Keratinocyte (primary cell): ENCODE results near the gene CAST. TPM values are rescaled to one million over a fixed set of nuclear protein-coding genes. Genes with fewer than 3 reads are reported as not detected.

Experiments
- DNase-seq: peaks from one replicate; pipeline ENCODE4 v3.0.0-alpha.2; 2011; ENCODE audit warnings: low read depth, missing footprints, low spot score
- FAIRE-seq: peaks from 2 replicates; lab custom pipeline; 2011; peaks lifted over from hg19 to GRCh38; lab: Jason Lieb, UNC
- H2AFZ ChIP-seq: 2 replicates; pipeline ENCODE4 v1.6.0; 2012; ENCODE audit warnings: low read length, control low read depth, inconsistent platforms; ENCODE audit not compliant: control insufficient read depth
- H3K27ac ChIP-seq: 2 replicates; pipeline ENCODE4 v1.5.1; 2011; ENCODE audit warnings: low read length; ENCODE audit not compliant: control insufficient read depth, insufficient read depth
- H3K27me3 ChIP-seq: 3 replicates; pipeline ENCODE4 v1.6.0; 2011; ENCODE audit warnings: low read length; ENCODE audit not compliant: control insufficient read depth, insufficient read depth; ENCODE audit errors: extremely low read depth
- H3K36me3 ChIP-seq, 2 experiments: 2 replicates in 1 of 2; 3 replicates in 1 of 2; pipeline ENCODE4 v1.5.1; 2011; ENCODE audit warnings: low read length in 2 of 2, mild to moderate bottlenecking in 1 of 2; ENCODE audit not compliant: control insufficient read depth in 2 of 2, insufficient read depth in 2 of 2; ENCODE audit errors: extremely low read depth in 1 of 2
- H3K4me1 ChIP-seq: 3 replicates; pipeline ENCODE4 v1.5.1; 2011; ENCODE audit warnings: low read length; ENCODE audit not compliant: control insufficient read depth, insufficient read depth; ENCODE audit errors: extremely low read depth
- H3K4me2 ChIP-seq: 3 replicates; pipeline ENCODE4 v1.6.0; 2011; ENCODE audit warnings: low read depth, low read length; ENCODE audit not compliant: control insufficient read depth, insufficient read depth; ENCODE audit errors: extremely low read depth
- H3K4me3 ChIP-seq, 3 experiments: fragments of 200-600 bp in 1 of 3; sonication (generic) in 1 of 3; 2 replicates in 2 of 3; 3 replicates in 1 of 3; pipeline ENCODE4 v1.5.1; 2011 to 2016; ENCODE audit warnings: low read length in 3 of 3, mild to moderate bottlenecking in 3 of 3, control low read depth in 2 of 3, inconsistent platforms in 1 of 3, low read depth in 1 of 3, mixed read lengths in 1 of 3, mixed run types in 1 of 3, moderate library complexity in 1 of 3; ENCODE audit not compliant: control insufficient read depth in 2 of 3, insufficient read depth in 2 of 3; ENCODE audit errors: extremely low read depth in 1 of 3
- H3K79me2 ChIP-seq: 2 replicates; pipeline ENCODE4 v1.6.0; 2012; ENCODE audit warnings: low read length; ENCODE audit not compliant: control insufficient read depth, insufficient read depth
- H3K9ac ChIP-seq: 3 replicates; pipeline ENCODE4 v1.6.0; 2011; ENCODE audit warnings: low read length; ENCODE audit not compliant: control insufficient read depth, insufficient read depth; ENCODE audit errors: extremely low read depth
- H3K9me1 ChIP-seq: 3 replicates; pipeline ENCODE4 v1.6.0; 2011; ENCODE audit warnings: low read length; ENCODE audit not compliant: control insufficient read depth, insufficient read depth; ENCODE audit errors: extremely low read depth
- H3K9me3 ChIP-seq: 2 replicates; pipeline ENCODE4 v1.5.1; 2012; ENCODE audit warnings: low read depth, low read length; ENCODE audit not compliant: control insufficient read depth
- H4K20me1 ChIP-seq: 3 replicates; pipeline ENCODE4 v1.6.0; 2011; ENCODE audit warnings: low read length; ENCODE audit not compliant: control insufficient read depth, insufficient read depth; ENCODE audit errors: extremely low read depth
- CTCF ChIP-seq, 3 experiments: IDR thresholded peaks in 1 of 3; conservative IDR thresholded peaks in 1 of 3; optimal IDR thresholded peaks in 1 of 3; 2 replicates in 2 of 3; 3 replicates in 1 of 3; pipeline versions ENCODE3 to v1.5.1; 2011; ENCODE audit warnings: low read length in 3 of 3, mild to moderate bottlenecking in 3 of 3, moderate library complexity in 2 of 3, control low read depth in 1 of 3, inconsistent platforms in 1 of 3; ENCODE audit not compliant: insufficient read depth in 2 of 3; ENCODE audit errors: extremely low read depth in 1 of 3
- EZH2 ChIP-seq: IDR thresholded peaks from one replicate; pipeline ENCODE4 v1.6.1; 2012; ENCODE audit warnings: inconsistent platforms, mild to moderate bottlenecking, low read length, moderate library complexity
- dilution Hi-C: fragments of 300-500 bp; cut with MboI; formaldehyde crosslinking; loops from one replicate; pipeline ENCODE4 v1.7.0; 2020; ENCODE audit warnings: low sequenced_read_pairs; ENCODE audit not compliant: extremely low pct_ligation_motif_present
- polyA plus RNA-seq, 5 experiments: library from polyadenylated mRNA; depleted of rRNA in 3 of 5; stranded (reverse) in 3 of 5; stranded (forward) in 1 of 5; unstranded in 1 of 5; fragments of >200 nt; gene quantifications; 1 replicate in 1 of 5; 2 replicates in 3 of 5; 3 replicates in 1 of 5; pipeline versions ENCODE4 v1.2.1 to v1.2.3, GENCODE V29; 2011 to 2012; ENCODE audit warnings: missing spikeins in 2 of 5, low read depth in 1 of 5, low replicate concordance in 1 of 5

The CAST gene
- polyA plus RNA-seq, 1 donor (not counting 4 experiments of a cell fraction or from before 2014, with no cell fraction given): 238 TPM

- no peaks in the 10 kb centered on the region for H3K9me3 ChIP-seq
- H3K4me1 ChIP-seq: peaks cover 39% of the 10 kb centered on the region
- H3K9me1 ChIP-seq: peaks cover 3% of the 10 kb centered on the region
- no peak overlapping the region for H3K4me2 ChIP-seq
- H3K36me3 ChIP-seq: peaks cover 3 to 10% of the 10 kb centered on the region in 2 experiments
- no peak for DNase-seq
- H3K27ac ChIP-seq: peak overlapping the region; percentile 91
- H3K79me2 ChIP-seq: peaks cover 88% of the 10 kb centered on the region
- H3K27me3 ChIP-seq: no peaks in the 10 kb centered on the region
- dilution Hi-C loops: no loop called here
- no peak for FAIRE-seq
- H3K4me3 ChIP-seq: no peak overlapping the region
- no peak overlapping the region for H2AFZ ChIP-seq
- TF ChIP-seq CTCF (optimal IDR thresholded peaks at IDR 0.05 in 1 of 3, IDR thresholded peaks at IDR 0.05 in 1 of 3, conservative IDR thresholded peaks at IDR 0.05 in 1 of 3; ENCODE audit: extremely low read depth in 1 of 3, insufficient read depth in 2 of 3, low read length in 3 of 3): no peak
- no peak overlapping the region for H3K9ac ChIP-seq
- no peaks in the 10 kb centered on the region for H4K20me1 ChIP-seq
These were observed 54.5 kb downstream of the CAST start for GRCh38 chr5:96716716-96717115.

DNA sequence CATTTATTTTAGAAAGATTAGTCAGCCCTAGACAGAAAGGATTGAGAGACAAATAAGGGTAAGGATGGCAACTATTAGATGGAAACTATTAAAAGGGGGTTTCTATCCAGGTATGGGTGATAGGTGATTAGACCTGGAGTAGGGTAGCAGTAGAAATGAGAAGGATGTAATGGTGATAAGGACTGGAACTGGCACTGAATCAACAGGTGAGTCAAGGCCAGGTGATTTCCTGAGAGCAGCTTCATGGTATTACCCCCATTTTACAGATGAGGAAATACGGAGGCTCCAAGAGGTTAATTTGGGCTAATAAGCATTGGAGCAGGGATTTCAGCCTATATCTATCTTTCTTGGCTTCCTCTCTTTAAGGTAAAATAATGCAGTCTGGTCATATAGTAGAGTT is 55.7 kb downstream of the CAST start:
- H4K20me1 ChIP-seq: no peaks in the 10 kb centered on the region
- H3K27ac ChIP-seq: peak overlapping the region; percentile 91
- no peak for DNase-seq

More for the DNA sequence above, 55.7 kb downstream of the CAST start:
- Histone ChIP-seq H3K4me3 (peak overlapping the region in 1 of 3 experiments; percentile 26), H3K4me2 (peak overlapping the region; percentile 55), H3K9me3 (no peaks in the 10 kb centered on the region), H3K36me3 (peaks cover 5 to 11% of the 10 kb centered on the region in 2 experiments), H3K27me3 (no peaks in the 10 kb centered on the region), H2AFZ (no peak overlapping the region), H3K79me2 (peaks cover 85% of the 10 kb centered on the region), H3K4me1 (peaks cover 39% of the 10 kb centered on the region), H3K9ac (peak overlapping the region; percentile 62), H3K9me1 (peaks cover 3% of the 10 kb centered on the region)
- dilution Hi-C loops: no loop called here
- TF ChIP-seq CTCF (optimal IDR thresholded peaks at IDR 0.05 in 1 of 3, IDR thresholded peaks at IDR 0.05 in 1 of 3, conservative IDR thresholded peaks at IDR 0.05 in 1 of 3; ENCODE audit: extremely low read depth in 1 of 3, insufficient read depth in 2 of 3, low read length in 3 of 3): no peak
- no peak for TF ChIP-seq EZH2
- peak; percentile 70 for FAIRE-seq
